ENCODE data around the gene SYT9. TPM values are rescaled to one million over a fixed set of nuclear protein-coding genes. Genes with fewer than 3 reads are reported as not detected.

Gene SYT9
- total RNA-seq, 2 donors from 2014 or later: 0.81 to 2.2 TPM

DNA sequence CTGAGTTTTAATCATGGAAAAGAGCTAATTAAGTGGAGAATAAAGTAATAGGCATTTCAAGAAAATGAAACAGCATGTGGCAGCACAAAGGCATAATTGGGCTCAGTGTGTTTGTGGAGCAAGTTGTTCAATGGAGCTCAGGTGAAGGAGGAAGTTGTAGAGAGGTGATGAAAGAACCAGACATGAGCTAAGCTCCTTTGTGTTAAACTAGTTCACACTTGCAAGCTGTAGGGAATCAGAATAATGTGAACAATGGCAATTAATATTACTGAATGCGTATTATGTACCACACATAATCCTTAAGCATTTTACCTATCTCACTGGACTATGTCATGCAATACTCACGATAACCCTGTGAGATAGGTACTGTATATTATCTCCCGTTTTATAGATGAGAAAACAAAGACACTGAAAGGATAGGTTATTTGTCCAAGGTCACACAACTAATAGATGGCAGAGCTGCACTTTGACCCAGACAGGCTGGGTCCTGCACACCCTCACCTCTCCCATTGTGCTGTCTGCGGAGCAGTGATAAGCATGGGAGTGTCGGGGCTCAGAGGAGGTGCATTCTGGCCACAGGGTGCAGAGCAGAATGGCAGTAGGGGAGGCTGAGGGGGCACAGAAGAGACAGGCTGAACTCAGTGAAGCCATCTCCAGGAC lies 242.5 kb downstream of the SYT9 start:
- H3K27me3 ChIP-seq (ENCODE audit: control insufficient read depth, insufficient read depth, low read length, poor library complexity, severe bottlenecking): no peaks in the 10 kb centered on the region
- Mint-ChIP-seq H3K4me3 (no peak overlapping the region), H3K36me3 (ENCODE audit: low read depth) (no peaks in the 10 kb centered on the region), H3K4me1 (peaks cover 28% of the 10 kb centered on the region), H3K27me3 (ENCODE audit: insufficient read depth) (no peaks in the 10 kb centered on the region), H3K27ac (no peak overlapping the region), H3K9me3 (no peaks in the 10 kb centered on the region)
- no peaks in the 10 kb centered on the region for H3K9me3 ChIP-seq (ENCODE audit: control insufficient read depth, low read length)
- H3K4me1 ChIP-seq (ENCODE audit: control insufficient read depth, insufficient read depth, low read length): peaks cover 12% of the 10 kb centered on the region
- TF ChIP-seq, protein P1, sequence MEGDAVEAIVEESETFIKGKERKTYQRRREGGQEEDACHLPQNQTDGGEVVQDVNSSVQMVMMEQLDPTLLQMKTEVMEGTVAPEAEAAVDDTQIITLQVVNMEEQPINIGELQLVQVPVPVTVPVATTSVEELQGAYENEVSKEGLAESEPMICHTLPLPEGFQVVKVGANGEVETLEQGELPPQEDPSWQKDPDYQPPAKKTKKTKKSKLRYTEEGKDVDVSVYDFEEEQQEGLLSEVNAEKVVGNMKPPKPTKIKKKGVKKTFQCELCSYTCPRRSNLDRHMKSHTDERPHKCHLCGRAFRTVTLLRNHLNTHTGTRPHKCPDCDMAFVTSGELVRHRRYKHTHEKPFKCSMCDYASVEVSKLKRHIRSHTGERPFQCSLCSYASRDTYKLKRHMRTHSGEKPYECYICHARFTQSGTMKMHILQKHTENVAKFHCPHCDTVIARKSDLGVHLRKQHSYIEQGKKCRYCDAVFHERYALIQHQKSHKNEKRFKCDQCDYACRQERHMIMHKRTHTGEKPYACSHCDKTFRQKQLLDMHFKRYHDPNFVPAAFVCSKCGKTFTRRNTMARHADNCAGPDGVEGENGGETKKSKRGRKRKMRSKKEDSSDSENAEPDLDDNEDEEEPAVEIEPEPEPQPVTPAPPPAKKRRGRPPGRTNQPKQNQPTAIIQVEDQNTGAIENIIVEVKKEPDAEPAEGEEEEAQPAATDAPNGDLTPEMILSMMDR (conservative IDR thresholded peaks at IDR 0.05): no peak
- no peak overlapping the region for H3K27ac ChIP-seq (ENCODE audit: low read depth, low read length)
- H3K9ac ChIP-seq (ENCODE audit: extremely low read depth, low read length, poor library complexity, severe bottlenecking): no peak overlapping the region
- no peak overlapping the region for H3K4me3 ChIP-seq (ENCODE audit: low read length)
- H3K36me3 ChIP-seq (ENCODE audit: control insufficient read depth, insufficient read depth, low read length): peaks cover 2% of the 10 kb centered on the region
- no peak for DNase-seq
- WGBS, 2 experiments (ENCODE audit: insufficient coverage in 1 of 2, insufficient read length in 1 of 2): 97 to 100% methylated on average over 1 to 5 of the region's 5 CpGs

DNA sequence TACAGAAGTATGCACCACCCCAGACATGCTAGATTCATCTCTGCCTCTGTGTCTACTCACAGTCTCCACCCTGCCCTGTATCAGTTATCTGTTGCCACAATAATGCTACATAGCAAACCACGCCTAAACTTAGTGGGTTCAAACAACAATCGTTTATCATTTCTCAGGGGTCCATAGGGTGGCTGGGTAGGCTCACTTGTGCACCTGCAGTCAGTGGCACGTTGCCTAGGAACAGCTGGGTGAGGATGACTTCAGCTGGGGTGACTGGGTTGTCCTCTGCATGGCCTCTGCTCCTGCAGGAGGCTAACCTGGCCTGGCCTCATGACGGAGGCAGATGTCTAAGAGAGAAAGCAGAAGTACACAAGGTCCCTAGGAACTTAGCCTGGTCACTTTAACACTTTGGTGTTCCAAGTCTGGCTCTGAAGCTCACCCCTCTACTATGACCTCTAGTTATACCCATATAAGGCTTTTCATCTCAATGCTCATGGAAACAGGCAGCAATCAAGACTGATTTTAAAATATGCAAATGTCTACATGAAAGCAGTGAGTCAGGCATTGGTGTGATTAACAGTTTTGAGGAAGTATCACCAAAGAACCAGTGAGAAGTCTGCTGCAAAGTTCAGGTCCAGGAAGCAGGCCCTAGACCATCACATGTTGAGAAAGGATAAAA lies 244.3 kb downstream of the SYT9 start:
- Histone ChIP-seq H3K27me3 (ENCODE audit: control insufficient read depth, insufficient read depth, low read length, poor library complexity, severe bottlenecking) (no peaks in the 10 kb centered on the region), H3K9ac (ENCODE audit: extremely low read depth, low read length, poor library complexity, severe bottlenecking) (no peak overlapping the region), H3K27ac (ENCODE audit: low read depth, low read length) (no peak overlapping the region), H3K9me3 (ENCODE audit: control insufficient read depth, low read length) (no peaks in the 10 kb centered on the region), H3K36me3 (ENCODE audit: control insufficient read depth, insufficient read depth, low read length) (peaks cover 2% of the 10 kb centered on the region), H3K4me3 (ENCODE audit: low read length) (no peak overlapping the region), H3K4me1 (ENCODE audit: control insufficient read depth, insufficient read depth, low read length) (peaks cover 14% of the 10 kb centered on the region)
- Mint-ChIP-seq H3K27me3 (ENCODE audit: insufficient read depth) (no peaks in the 10 kb centered on the region), H3K9me3 (no peaks in the 10 kb centered on the region), H3K36me3 (ENCODE audit: low read depth) (no peaks in the 10 kb centered on the region), H3K27ac (no peak overlapping the region), H3K4me3 (no peak overlapping the region), H3K4me1 (peaks cover 31% of the 10 kb centered on the region)
- WGBS, 2 experiments (ENCODE audit: insufficient coverage in 1 of 2, insufficient read length in 1 of 2): 80 to 95% methylated on average over 2 to 4 of the region's 4 CpGs
- TF ChIP-seq, protein P1 (conservative IDR thresholded peaks at IDR 0.05): no peak
- no peak for DNase-seq

DNA sequence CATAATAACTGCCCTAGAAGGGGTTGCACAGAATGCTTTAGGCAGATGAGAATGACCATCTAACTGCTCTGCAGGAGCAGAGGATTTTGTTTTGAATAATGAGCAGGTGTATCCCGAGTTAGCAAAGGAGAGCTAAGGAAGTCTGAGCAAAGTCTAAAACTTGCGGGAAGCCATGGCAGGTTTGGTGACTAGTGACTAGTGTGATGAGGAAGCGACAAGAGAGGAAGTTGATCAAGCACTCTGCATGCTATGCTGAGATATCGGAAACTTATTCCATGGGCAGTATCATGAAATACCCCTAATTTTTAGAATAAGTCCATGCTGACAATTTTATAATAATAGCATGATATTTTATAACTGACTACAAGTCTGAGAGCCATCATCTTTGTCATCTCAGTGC lies 246.5 kb downstream of the SYT9 start:
- H3K9ac ChIP-seq (ENCODE audit: extremely low read depth, low read length, poor library complexity, severe bottlenecking): no peak overlapping the region
- no peaks in the 10 kb centered on the region for H3K27me3 ChIP-seq (ENCODE audit: control insufficient read depth, insufficient read depth, low read length, poor library complexity, severe bottlenecking)
- no peaks in the 10 kb centered on the region for H3K9me3 Mint-ChIP-seq
- H3K27ac ChIP-seq (ENCODE audit: low read depth, low read length): no peak overlapping the region
- TF ChIP-seq, protein P1 (conservative IDR thresholded peaks at IDR 0.05): no peak
- peaks cover 19% of the 10 kb centered on the region for H3K4me1 Mint-ChIP-seq
- H3K27me3 Mint-ChIP-seq (ENCODE audit: insufficient read depth): no peaks in the 10 kb centered on the region
- no peaks in the 10 kb centered on the region for H3K36me3 ChIP-seq (ENCODE audit: control insufficient read depth, insufficient read depth, low read length)
- H3K4me1 ChIP-seq (ENCODE audit: control insufficient read depth, insufficient read depth, low read length): peaks cover 13% of the 10 kb centered on the region
- H3K9me3 ChIP-seq (ENCODE audit: control insufficient read depth, low read length): no peaks in the 10 kb centered on the region
- DNase-seq: no peak
- no peaks in the 10 kb centered on the region for H3K36me3 Mint-ChIP-seq (ENCODE audit: low read depth)
- no peak overlapping the region for H3K27ac Mint-ChIP-seq
- H3K4me3 Mint-ChIP-seq: no peak overlapping the region
- no peak overlapping the region for H3K4me3 ChIP-seq (ENCODE audit: low read length)
- WGBS, 2 experiments (ENCODE audit: insufficient coverage in 1 of 2, insufficient read length in 1 of 2): 84 to 92% methylated on average over 3 of the region's 4 CpGs
